HG02610 (cell line): Measurements from ENCODE around the gene CNTD1.
A peak's percentile ranks its signal among the peaks of the same experiment; 100 is the strongest.
"Not testable (repeated sequence)": the region's sequence is repeated elsewhere in the genome, so short reads cannot be mapped to it uniquely, and the experiment has no call there.

ENCODE experiments used
- ATAC-seq: cut with Tn5 transposase; IDR thresholded peaks from one replicate; pipeline ENCODE4 v1.9.1; 2021; ENCODE audit warnings: mild to moderate bottlenecking, moderate library complexity; ENCODE audit not compliant: unreplicated experiment

Gene CNTD1, protein sequence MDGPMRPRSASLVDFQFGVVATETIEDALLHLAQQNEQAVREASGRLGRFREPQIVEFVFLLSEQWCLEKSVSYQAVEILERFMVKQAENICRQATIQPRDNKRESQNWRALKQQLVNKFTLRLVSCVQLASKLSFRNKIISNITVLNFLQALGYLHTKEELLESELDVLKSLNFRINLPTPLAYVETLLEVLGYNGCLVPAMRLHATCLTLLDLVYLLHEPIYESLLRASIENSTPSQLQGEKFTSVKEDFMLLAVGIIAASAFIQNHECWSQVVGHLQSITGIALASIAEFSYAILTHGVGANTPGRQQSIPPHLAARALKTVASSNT

DNA sequence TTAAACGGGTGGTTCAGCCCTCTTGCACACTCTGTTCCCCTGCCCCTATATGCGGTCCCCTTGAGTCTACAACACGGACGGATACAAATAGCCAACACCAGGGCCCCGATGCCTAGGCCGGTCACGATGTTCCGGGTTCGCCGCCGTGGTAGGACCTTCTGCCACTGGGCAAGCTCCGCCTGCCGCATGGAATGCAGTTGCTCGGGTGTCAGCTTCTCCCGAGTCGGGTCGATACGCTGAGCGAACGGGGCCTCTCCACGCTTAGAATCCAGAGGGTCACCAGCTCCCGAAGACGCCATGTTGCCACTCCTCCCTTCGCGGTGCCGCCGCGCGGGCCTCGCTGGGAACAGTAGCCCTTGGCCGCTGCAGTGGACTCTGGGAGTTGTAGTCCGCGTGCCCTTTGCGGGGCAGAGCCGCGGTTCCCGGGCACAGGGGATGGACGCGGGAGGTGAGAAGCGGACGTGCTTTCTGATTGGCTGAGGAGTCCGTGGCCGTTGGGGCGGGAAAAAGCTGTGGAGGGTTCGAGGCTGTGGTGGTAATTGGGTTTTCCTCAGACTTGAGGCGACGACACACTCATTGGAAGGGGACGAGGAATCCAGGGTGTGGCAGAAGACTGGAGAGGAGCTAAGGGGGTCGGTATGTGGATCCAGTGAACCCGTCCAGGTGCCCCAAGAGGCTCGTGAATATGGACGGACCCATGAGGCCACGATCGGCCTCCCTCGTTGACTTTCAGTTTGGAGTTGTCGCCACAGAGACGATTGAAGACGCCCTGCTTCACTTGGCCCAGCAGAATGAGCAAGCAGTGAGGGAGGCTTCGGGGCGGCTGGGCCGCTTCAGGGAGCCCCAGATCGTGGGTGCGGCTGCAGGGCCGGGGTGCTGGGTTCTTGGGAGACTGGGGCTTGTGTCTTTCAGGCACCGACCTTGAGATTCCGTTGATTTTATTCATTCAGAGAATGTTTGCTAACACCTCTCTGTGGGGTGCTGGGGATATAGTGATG, at the start of gene CNTD1, which contains the start of gene COA3:
Gene CNTD1 (plus strand): TSS at position 479 of the 998 bp plus-strand sequence. CDS start 207 bp downstream, at position 686.
Gene COA3 (minus strand): TSS at position 322 of the 998 bp plus-strand sequence. CDS start 23 bp downstream, at position 299.
- peak; percentile 75 for ATAC-seq

DNA sequence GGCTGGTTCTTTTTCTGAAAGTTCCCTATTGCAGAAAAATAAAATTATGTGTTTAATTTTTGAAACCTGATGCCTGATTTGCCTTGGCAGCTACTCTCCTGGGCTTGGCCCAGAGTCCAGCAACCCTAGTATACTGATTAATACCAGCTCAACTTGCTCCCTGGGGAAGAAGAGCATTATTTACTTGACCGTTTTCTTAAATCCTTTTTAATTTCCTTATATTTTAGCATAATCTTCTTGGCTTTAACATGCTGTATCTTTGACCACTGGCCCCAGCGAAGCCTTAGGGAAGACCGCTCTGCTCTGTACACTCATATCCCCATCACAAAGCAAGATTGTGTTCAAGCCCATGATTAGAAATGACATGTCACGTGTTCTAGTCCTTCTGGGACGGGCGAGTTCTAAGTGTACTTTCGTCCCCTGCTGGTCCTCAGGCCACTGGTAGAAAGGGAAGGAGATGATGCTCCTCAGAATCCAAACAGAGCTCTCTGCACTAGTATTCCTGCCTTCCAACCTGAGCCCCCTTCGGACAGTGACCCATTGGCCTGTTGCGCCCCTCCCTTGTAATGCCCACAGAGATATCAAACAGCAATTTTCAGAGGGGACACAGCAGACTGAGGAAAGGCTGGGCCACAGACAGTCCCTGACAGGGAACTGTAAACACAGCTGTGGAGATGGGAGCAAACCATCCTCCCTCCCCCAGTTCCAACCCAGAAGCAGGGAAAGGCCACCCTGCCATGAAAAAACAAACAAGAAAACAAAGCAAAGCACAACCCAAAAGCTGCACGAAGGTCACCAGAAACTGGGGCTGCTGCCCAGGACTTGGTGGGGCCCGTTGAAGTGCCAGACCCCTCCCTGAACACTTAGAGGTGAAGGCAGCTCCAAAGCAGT, 49.5 kb upstream of the CNTD1 start:
- no peak for ATAC-seq

DNA sequence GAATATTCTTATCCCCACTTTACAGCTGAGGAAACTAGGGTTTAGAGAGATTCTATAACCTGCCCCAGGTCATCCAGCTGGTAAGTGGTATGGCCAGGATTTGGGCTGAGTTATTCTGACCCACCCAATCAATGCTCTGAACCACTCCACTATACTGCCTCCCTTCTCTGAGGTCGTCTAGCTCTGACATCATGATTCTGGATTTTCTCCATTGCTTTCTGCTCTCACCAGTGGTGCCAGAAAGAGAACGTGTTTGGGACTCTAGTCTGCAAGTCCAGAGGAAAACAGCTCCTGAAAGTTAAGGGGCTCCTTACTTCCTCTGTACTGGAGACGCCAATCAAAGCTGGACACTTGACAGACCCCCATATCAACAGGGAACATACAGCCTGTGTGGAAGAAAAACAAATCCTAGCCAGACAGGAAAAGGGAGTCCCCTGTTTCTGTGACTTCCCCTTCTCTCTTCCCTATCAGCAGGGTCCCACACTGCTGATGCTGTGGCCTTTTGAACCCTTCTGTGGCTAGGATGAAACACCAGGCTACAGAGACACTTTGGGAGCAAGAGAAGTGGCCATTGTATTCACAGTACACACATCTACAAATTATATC, 47.8 kb upstream of the CNTD1 start:
- no peak for ATAC-seq

DNA sequence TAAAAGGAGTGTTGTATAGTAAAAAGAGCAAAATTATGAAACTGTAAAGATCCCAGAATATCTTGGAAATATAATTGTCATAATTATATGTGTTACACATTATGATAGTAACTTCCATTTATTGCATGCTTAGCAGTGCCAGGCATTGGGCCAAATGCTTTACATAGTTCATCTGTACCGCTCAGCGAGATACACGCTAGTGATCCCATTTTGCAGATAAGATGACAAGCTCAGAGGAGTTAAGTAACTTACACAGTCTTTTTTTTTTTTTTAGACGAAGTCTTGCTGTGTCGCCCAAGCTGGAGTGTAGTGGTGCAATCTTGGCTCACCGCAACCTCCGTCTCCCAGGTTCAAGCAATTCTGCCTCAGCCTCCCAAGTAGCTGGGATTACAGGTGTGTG, 47.0 kb upstream of the CNTD1 start:
- ATAC-seq = no peak

DNA sequence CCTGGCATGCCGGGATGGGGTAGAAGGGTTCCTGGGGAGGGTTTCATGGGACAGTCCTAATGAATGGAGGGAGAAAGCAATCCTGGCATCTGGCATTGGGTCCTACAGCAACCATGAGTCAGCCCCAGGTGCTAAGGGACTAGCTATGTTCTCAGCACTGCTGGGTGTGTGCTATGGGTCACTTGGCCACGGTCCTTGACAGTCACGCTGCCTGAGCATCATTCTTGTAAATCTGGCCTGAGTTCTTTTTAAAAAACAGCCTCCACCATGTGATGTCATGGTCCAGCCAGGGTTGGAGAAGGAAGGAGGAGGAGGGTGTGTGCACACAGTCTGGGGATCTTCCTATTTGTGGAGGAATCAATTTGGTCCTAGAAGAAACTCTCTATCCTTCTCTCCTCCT, 43.9 kb upstream of the CNTD1 start:
- no peak for ATAC-seq

DNA sequence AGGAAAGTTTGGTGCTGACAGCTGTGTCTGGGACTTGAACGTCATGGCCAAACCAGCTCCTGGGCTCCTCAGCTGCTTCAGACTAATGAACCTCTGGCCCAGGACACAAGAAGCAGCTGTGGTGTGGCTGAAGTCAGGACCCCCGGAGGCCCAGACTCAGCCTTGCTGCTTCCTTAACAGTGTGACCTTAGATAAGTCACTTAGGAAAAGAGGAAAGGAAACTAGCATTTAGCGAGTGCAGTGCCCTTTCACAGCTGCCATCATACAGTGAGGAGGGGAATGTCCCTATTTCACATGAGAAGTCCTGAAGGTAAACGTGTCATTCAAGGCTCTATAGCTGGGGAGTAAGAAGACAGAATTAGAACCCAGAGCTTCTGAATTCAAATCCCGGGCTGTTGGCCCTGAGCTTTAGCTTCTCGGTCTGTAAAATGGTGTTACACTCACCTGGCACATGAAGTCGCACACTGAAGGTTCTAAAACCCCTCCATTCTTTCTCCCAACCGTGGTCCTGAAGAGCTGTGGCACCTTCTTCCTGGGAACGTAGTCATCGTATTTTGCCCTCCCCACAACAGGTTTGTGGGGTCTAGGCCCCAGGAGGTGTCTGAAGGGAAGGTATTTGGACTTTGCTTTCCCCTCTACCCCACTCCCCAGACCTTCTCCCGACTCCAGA, 38.5 kb upstream of the CNTD1 start:
- peak; percentile 64 for ATAC-seq

DNA sequence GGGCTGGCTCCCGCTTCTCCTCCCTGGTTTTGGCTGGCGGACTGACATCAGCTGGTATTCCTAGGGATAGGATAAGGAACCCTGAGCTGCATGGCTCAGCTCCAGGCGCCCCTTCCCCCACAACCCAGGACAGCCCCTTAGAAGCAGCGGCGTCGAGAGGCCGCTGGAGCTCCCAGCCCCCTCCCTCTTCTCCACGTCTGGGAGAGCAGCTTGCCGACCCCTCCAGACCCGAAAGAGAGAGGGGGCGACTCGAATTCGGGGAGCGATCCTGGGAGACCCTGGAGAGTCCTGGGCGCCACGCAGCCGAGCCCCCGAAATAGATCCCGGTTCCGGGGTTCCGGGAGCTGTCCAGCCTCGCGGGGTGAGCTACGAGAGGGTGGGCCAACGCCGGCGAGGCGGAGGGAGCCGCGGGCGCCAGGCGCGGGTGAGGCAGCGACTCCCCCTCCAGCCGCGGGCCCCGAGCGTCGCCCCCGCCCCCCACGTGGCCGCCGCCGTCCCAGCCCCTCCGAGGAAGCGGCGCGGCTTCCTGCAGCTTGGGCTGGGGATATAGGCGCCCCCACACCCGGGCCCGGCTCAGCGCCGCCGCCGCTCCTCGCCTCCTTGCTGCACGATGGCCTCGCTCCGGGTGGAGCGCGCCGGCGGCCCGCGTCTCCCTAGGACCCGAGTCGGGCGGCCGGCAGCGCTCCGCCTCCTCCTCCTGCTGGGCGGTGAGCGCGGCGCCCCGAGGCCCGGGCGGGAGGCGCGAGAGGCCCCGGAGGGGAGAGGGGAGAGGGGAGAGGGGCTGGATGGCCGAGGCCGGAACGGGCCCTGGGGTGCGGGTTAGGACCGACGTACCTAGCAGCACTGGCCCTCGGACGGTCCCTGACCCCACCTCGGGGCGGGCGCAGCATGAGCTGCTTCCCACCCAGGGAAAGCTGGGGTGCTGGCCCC, 37.7 kb upstream of the CNTD1 start, which contains the start of gene RAMP2:
Gene RAMP2 (plus strand): TSS at position 576 of the 930 bp plus-strand sequence. CDS start 35 bp downstream, at position 611.
- ATAC-seq = no peak

DNA sequence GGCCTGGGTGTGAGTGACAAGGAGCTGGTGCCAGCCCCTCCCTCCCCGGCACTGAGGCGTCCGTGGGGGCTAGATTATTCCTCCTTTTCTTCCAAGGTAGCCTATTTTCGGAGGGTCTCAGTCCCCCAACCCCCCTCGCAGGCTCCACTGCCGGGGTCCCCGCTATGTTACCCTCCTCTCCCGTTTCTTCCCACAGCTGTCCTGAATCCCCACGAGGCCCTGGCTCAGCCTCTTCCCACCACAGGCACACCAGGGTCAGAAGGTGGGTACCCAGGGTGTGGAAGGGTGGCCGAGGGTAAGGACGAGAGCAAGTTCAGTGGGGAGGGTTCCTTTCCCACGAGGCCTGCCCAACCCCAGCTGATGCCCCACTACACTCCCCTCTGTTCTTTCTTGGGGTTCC, 37.0 kb upstream of the CNTD1 start:
- ATAC-seq = no peak

DNA sequence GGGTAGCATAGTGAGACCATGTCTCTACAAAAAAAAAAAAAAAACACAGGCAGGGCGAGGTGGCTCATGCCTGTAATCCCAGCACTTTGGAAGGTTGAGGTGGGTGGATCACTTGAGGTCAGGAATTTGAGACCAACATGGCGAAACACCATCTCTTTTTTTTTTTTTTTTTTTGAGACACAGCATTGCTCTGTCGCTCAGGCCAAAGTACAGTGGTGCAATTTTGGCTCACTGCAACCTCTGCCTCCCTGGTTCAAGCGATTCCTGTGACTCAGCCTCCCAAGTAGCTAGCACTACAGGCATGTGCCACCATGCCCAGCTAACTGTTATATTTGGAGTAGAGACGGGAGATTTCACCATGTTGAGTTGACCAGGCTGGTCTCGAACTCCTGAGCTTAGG, 32.5 kb upstream of the CNTD1 start:
- no peak for ATAC-seq

DNA sequence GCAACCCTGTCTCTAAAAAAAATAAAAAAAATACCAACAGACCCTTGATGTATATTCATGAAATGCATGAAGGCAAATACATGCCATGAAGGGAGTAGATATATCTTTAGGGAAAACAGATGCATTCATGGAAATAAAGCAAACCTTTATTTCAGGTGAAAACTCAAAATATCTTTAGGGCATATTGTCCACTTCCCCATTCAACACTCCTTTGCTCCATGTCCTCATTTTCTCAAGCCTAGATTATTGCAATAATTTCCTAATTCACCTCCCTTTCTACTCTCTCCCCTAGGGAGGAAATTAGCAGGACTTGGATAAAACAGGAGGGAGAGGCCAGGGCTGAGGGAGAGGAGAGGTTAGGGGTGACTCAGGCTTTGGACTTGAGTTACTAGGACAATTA, 31.1 kb upstream of the CNTD1 start:
- ATAC-seq = no peak

DNA sequence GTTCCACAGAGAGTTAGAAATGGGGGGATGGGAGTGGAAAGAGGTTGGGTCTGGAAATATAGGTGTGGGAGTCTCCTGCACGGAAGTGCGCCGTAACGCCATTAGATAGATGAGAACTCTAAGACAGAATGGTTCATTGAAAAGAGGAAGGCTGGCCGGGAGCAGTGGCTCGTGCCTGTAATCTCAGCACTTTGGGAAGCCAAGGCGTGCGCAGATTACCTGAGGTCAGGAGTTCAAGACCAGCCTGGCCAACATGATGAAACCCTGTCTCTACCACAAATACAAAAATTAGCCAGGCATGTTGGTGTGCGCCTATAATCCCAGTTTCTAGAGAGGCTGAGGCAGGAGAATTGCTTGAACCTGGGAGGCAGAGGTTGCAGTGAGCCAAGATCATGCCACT, 30.7 kb upstream of the CNTD1 start:
- ATAC-seq = not testable (repeated sequence)

DNA sequence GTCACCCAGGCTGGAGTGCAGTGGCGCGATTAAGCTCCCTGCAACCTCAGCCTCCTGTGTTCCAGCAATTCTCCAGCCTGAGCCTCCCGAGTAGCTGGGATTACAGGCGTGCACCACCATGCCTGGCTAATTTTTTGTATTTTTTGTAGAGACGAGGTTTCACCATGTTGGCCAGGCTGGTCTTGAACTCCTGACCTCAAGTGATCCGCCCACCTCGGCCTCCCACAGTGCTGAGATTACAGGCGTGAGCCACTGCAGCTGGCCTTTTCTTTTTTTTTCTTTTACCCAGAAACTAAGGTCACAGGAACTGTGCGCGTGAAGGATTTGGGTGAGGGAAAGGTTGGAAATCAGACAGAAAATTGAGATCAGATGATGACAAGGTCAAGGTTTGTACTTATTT, 28.7 kb upstream of the CNTD1 start:
- not testable (repeated sequence) for ATAC-seq

DNA sequence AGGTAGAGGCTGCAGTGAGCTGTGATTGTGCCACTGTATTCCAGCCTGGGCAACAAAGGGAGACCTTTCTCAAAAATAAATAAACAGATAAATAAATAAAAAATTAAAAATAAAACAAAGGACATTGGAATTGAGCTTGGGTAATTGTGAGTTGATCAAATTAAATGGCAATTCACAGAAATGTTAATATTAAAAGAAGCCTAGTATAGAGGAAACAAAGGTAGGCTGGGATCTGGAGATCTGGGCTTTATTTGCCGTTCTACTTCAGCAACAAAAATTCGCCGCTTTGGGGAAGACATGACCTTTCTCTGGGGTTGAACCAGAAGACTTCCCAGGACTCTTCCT, 25.7 kb upstream of the CNTD1 start:
- ATAC-seq = no peak

DNA sequence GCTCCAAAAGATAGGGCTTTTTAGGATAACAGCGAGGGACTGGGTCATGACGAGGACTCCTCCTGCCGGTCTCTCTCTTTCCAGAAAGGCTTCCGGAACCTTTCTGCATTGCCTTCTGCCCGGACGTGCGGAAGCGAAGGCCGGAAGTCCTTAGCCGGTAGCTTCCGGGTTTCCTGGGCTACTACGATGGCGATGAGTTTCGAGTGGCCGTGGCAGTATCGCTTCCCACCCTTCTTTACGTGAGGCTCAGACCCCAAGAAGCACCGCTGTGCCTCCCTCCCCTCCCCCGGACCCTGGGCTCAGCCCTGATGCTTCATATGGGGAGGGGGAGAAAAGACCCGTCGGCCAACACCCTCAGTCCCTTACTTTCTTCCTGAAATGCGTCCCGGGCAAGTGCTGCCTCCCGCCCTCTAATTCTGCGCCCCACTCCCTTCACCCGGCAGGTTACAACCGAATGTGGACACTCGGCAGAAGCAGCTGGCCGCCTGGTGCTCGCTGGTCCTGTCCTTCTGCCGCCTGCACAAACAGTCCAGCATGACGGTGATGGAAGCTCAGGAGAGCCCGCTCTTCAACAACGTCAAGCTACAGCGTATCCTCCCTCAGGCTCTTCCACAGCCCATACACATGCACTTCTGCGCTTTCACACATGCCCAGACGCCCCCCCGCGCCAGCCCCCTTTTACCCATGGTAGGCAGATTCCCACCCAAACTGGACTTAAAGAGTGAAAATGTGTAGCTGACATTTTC, 25.2 kb upstream of the CNTD1 start, which contains the start of gene VPS25:
Gene VPS25 (plus strand): TSS at position 160 of the 746 bp plus-strand sequence. CDS start 27 bp downstream, at position 187.
- no peak for ATAC-seq

DNA sequence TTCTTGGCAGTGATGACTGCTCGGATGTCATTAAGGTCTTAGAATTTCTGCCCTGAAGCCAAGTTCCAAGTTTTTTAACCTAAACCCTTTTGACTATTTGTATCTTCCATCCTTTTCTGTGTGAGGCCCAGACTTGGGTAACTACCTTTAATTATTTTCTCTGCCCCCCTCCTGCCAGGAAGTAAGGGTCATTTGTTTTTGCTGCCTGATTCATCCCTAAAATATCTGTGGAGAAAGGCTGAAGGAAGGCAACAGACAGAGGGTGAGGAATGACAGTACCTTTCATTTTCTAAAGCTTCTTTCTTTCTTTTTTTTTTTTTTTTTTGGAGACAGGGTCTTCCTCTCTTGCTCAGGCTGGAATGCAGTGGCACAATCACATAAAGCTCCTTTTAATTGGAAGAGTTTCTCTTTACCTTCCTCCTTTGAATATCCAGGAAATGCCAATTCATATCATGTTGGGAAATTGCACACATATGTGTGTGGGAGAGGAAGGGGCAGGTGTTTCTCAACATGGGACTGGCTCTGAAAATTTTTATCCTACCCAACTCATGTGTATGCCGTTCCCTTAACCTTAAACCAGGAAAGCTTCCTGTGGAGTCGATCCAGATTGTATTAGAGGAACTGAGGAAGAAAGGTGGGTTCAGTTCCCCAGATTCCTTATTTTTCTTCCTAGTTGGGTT, 24.5 kb upstream of the CNTD1 start:
- no peak for ATAC-seq

DNA sequence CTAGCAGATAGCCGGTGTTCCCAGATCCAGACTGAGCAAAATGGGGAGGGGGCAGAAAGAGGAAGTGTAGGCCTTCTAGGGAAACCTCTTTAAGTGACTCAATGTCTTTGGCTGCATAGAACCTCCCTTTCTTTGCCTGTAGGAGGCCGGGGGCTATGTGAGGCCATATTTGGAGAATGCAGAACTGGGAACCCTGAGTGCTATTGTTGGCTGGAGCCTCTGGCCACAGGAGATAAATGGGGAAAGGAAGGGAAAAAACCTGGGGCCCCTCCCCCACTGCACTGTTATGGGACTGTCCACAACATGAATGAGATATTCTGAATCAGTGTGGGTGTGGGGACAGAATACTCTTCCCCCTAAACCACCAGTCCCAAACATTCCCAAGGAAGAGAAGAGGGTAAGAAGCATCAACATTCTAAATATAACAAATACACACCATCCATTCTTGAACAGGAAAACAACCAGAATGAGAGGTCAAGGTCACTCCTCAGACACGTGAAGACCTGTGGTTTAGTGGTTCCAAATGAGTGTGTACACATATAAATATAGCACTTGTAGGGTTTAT, 23.0 kb upstream of the CNTD1 start:
- no peak for ATAC-seq

DNA sequence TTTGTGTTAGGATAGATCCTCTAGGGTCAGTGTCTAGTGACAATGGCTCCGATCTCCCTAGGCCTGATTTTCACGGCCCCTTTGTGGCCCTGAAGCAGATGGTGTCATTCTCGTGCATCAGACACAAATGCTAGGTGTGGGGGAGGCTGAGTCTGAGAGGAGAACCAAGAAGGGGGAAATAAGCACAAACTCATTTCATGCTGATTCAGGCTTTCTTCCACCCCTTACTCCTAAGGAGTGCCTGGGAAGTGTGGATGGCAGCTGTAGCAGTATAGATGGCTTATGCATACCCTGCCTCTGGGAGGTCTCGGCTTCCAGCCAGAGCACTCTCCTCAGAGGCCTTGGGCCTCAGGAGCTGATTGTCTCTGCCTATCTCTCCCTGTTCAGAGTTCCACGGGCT, 20.1 kb upstream of the CNTD1 start:
- no peak for ATAC-seq
